Uterus (tissue), 4 donors: Measurements from ENCODE around the gene NT5C2. TPM values are rescaled to one million over a fixed set of nuclear protein-coding genes. Genes with fewer than 3 reads are reported as not detected.

Experiments
- DNase-seq, 2 donors: peaks; one replicate each; pipeline ENCODE4 v3.0.0-alpha.2; 2019 to 2020
- H3K27ac ChIP-seq, 2 donors: fragments of 200-600 bp; sonication (generic); 1 replicate in 1 of 2; 2 replicates in 1 of 2; pipeline ENCODE4 v1.5.1; 2016 to 2018
- H3K27me3 ChIP-seq, 2 donors: fragments of 200-600 bp; sonication (generic); one replicate each; pipeline ENCODE4 v1.5.1; 2018 to 2019; ENCODE audit warnings: control low read depth in 1 of 2
- H3K36me3 ChIP-seq, 2 donors: fragments of 200-600 bp; sonication (generic); one replicate each; pipeline ENCODE4 v1.5.1; 2019; ENCODE audit warnings: control low read depth in 1 of 2
- H3K4me1 ChIP-seq, 2 donors: fragments of 200-600 bp; sonication (generic); one replicate each; pipeline ENCODE4 v1.5.1; 2018 to 2019; ENCODE audit warnings: control low read depth in 1 of 2
- H3K4me3 ChIP-seq, 2 donors: fragments of 200-600 bp; sonication (generic); 1 replicate in 1 of 2; 2 replicates in 1 of 2; pipeline ENCODE4 v1.5.1; 2018 to 2019; ENCODE audit warnings: mild to moderate bottlenecking in 1 of 2
- H3K9me3 ChIP-seq, 2 donors: fragments of 200-600 bp; sonication (generic); one replicate each; pipeline ENCODE4 v1.5.1; 2019; ENCODE audit warnings: control low read depth in 1 of 2
- POLR2A ChIP-seq, 2 donors: fragments of 450-650 bp; IDR thresholded peaks; one replicate each; pipeline ENCODE4 v1.6.1; 2016; ENCODE audit warnings: antibody characterized with exemption in 2 of 2, mild to moderate bottlenecking in 1 of 2, moderate library complexity in 1 of 2
- intact Hi-C: fragments of 100-400 bp; cut with DNase I; formaldehyde crosslinking; loops from one replicate; pipeline ENCODE4 v1.15.1; 2023; ENCODE audit warnings: low total_unique reads
- total RNA-seq, 4 donors: library from RNA; depleted of rRNA in 3 of 4; stranded (reverse); fragments of >200 nt in 3 of 4; gene quantifications; one replicate each; pipeline versions ENCODE4 v1.1.0 to v1.2.4, GENCODE V29; 2014 to 2023
- TF ChIP-seq, protein P1 (sequence below), 4 experiments: fragments of 200-600 bp in 2 of 4; fragments of 450-650 bp in 2 of 4; sonication (generic) in 2 of 4; IDR thresholded peaks; one replicate each; pipeline ENCODE4 v1.5.1; 2016 to 2019; ENCODE audit warnings: antibody characterized with exemption in 4 of 4, mild to moderate bottlenecking in 2 of 4, moderate library complexity in 1 of 4
- donor health status: DM: yes; HTN: yes; CAD: no.

Gene NT5C2
- total RNA-seq, 4 donors from 2014 or later, result 12.3 to 134 (median 99.4) TPM

DNA sequence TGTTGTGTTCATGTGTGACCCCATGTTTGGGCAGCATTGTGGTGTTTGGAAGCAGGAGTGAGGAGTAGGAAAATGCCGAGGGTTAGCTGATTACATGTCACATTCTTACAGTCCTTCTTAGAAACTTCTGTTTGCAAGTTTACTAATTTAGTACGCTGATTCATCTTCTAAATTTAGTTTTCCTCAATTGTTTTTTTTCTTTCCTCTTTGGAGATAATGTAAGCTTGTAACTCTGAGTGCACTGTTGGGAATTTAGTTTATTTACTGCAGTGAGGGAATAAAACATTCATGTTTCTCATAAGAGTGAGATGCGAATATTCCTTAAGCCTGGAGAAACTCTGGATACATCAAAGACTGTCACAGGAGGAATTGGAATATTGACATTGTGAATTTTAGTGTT lies 135.0 kb downstream of the NT5C2 start:
- no peak for DNase-seq
- Histone ChIP-seq H3K9me3 (no peaks in the 10 kb centered on the region), H3K36me3 (no peaks in the 10 kb centered on the region), H3K4me1 (no peaks in the 10 kb centered on the region), H3K4me3 (no peak overlapping the region), H3K27me3 (no peaks in the 10 kb centered on the region), H3K27ac (peak overlapping the region; percentile 22 to 59)
- TF ChIP-seq, protein P1, sequence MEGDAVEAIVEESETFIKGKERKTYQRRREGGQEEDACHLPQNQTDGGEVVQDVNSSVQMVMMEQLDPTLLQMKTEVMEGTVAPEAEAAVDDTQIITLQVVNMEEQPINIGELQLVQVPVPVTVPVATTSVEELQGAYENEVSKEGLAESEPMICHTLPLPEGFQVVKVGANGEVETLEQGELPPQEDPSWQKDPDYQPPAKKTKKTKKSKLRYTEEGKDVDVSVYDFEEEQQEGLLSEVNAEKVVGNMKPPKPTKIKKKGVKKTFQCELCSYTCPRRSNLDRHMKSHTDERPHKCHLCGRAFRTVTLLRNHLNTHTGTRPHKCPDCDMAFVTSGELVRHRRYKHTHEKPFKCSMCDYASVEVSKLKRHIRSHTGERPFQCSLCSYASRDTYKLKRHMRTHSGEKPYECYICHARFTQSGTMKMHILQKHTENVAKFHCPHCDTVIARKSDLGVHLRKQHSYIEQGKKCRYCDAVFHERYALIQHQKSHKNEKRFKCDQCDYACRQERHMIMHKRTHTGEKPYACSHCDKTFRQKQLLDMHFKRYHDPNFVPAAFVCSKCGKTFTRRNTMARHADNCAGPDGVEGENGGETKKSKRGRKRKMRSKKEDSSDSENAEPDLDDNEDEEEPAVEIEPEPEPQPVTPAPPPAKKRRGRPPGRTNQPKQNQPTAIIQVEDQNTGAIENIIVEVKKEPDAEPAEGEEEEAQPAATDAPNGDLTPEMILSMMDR (IDR thresholded peaks at IDR 0.05), result no peak
- no peak for TF ChIP-seq POLR2A (IDR thresholded peaks at IDR 0.05)
- intact Hi-C loops, result no loop called here

DNA sequence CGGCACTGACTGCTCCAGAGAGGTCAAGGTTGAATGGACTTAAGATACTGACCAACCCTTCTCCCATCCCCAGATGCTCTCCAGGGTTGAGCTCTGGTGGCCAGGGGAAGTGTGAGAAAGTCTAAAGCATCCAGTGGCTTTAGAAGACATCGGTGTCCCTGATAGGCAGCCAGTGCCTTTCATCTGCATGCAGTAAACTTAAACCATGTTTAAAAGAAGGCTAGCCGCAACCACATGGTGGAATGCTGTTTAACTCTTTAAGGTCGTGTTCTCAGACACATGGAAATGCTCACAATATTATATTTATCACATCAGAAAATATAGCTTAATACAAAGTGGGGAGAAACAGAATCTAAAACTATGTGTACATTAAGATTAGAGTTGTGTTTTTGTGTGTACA lies 138.0 kb downstream of the NT5C2 start:
- no peaks in the 10 kb centered on the region for H3K9me3 ChIP-seq
- H3K36me3 ChIP-seq, result no peaks in the 10 kb centered on the region
- no peaks in the 10 kb centered on the region for H3K27me3 ChIP-seq
- DNase-seq, result no peak
- H3K4me3 ChIP-seq, result no peak overlapping the region
- intact Hi-C loops, result no loop called here
- peak overlapping the region in 1 of 2 donors; percentile 74 for H3K27ac ChIP-seq
- TF ChIP-seq, protein P1 (IDR thresholded peaks at IDR 0.05), result no peak
- no peak for TF ChIP-seq POLR2A (IDR thresholded peaks at IDR 0.05)
- no peaks in the 10 kb centered on the region for H3K4me1 ChIP-seq

DNA sequence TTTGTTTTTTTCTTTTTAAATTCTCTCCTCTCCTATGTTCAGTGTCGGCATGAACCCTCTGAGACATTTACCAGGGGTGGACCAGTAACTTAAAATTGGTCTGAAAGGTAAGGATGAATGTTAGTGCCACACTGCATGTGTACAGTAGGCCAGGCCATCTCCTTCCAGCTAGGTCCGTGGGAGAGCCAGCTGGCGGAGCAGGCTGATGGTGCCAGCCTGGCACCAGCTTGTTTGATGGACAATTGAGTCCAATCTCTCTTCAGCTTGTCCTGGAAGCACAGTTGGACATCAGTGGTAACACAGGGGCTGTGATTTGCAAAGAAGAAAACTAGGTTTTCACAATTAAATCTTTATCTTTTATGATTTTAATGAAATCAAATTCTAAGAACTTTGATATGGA lies 138.5 kb downstream of the NT5C2 start:
- H3K4me1 ChIP-seq, result no peaks in the 10 kb centered on the region
- no peaks in the 10 kb centered on the region for H3K27me3 ChIP-seq
- no peaks in the 10 kb centered on the region for H3K36me3 ChIP-seq
- H3K4me3 ChIP-seq, result peak overlapping the region in 1 of 2 donors; percentile 35
- TF ChIP-seq POLR2A (IDR thresholded peaks at IDR 0.05), result no peak
- TF ChIP-seq, protein P1 (IDR thresholded peaks at IDR 0.05), result no peak
- H3K9me3 ChIP-seq, result no peaks in the 10 kb centered on the region
- DNase-seq, result no peak
- intact Hi-C loops, result no loop called here
- peak overlapping the region; percentile 43 to 74 for H3K27ac ChIP-seq

- no peaks in the 10 kb centered on the region for H3K36me3 ChIP-seq
- no peaks in the 10 kb centered on the region for H3K4me1 ChIP-seq
- peak overlapping the region; percentile 12 to 35 for H3K4me3 ChIP-seq
- peak; percentile 61 to 66 for DNase-seq
- no peaks in the 10 kb centered on the region for H3K9me3 ChIP-seq
- intact Hi-C loops, result no loop called here
- TF ChIP-seq, protein P1 (IDR thresholded peaks at IDR 0.05), result peak; percentile 29 to 52 (median 43)
- TF ChIP-seq POLR2A (IDR thresholded peaks at IDR 0.05), result no peak
- H3K27ac ChIP-seq, result peak overlapping the region; percentile 43 to 74
- no peaks in the 10 kb centered on the region for H3K27me3 ChIP-seq
Measured at GRCh38 chr10:103053659-103054581, 139.2 kb downstream of the NT5C2 start.

- Histone ChIP-seq H3K4me3 (no peak overlapping the region), H3K27ac (no peak overlapping the region), H3K9me3 (no peaks in the 10 kb centered on the region), H3K4me1 (no peaks in the 10 kb centered on the region), H3K36me3 (no peaks in the 10 kb centered on the region), H3K27me3 (no peaks in the 10 kb centered on the region)
- intact Hi-C loops, result no loop called here
- DNase-seq, result no peak
- TF ChIP-seq, protein P1 (IDR thresholded peaks at IDR 0.05), result no peak
- TF ChIP-seq POLR2A (IDR thresholded peaks at IDR 0.05), result no peak
Measured at GRCh38 chr10:103049237-103049636, 143.8 kb downstream of the NT5C2 start.
